Tibial nerve (tissue), 3 donors: ENCODE measurements around the gene RAB18.

Experiments
- CTCF ChIP-seq, 5 experiments: fragments of 200-600 bp in 3 of 5; fragments of 450-650 bp in 2 of 5; sonication (generic) in 3 of 5; IDR thresholded peaks; one replicate each; pipeline ENCODE4 v1.5.1; 2016 to 2019; ENCODE audit warnings: antibody characterized with exemption in 5 of 5, mild to moderate bottlenecking in 3 of 5, moderate library complexity in 2 of 5
- POLR2A ChIP-seq, 2 donors: fragments of 450-650 bp; IDR thresholded peaks; one replicate each; pipeline ENCODE4 v1.6.1; 2017; ENCODE audit warnings: antibody characterized with exemption in 2 of 2, mild to moderate bottlenecking in 2 of 2, moderate library complexity in 2 of 2

- TF ChIP-seq CTCF (IDR thresholded peaks at IDR 0.05) (no peak), POLR2A (IDR thresholded peaks at IDR 0.05) (no peak)
Measured at GRCh38 chr10:27581225-27581624, 77.1 kb downstream of the RAB18 start.
